Measurements from ENCODE around the gene PTRH1.

PTRH1 gene

GRCh38 chr9:127697575-127697974 lies 17.9 kb downstream of the PTRH1 start:
- no peak for DNase-seq (ENCODE audit: low read depth, low spot score)

GRCh38 chr9:127694890-127695720 lies 20.4 kb downstream of the PTRH1 start:
- DNase-seq (ENCODE audit: low read depth, low spot score) = no peak

DNA sequence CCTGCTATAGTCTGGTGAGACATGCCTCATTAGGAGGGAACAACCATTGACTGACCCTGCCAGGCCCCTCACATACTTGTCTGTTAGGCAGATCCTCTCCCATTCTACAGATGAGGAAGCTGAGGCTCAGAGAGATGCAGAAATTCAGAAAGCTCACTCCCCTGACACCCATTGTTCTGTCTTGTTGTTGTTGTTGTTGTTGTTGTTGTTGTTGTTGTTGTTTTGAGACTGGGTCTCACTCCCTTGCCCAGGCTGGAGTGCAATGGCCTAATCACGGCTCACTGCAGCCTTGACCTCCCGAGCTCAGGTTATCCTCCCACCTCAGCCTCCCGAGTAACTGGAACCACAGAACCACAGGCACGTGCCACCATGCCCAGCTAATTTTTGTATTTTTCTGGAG lies 21.8 kb downstream of the PTRH1 start:
- DNase-seq (ENCODE audit: low read depth, low spot score) = no peak

DNA sequence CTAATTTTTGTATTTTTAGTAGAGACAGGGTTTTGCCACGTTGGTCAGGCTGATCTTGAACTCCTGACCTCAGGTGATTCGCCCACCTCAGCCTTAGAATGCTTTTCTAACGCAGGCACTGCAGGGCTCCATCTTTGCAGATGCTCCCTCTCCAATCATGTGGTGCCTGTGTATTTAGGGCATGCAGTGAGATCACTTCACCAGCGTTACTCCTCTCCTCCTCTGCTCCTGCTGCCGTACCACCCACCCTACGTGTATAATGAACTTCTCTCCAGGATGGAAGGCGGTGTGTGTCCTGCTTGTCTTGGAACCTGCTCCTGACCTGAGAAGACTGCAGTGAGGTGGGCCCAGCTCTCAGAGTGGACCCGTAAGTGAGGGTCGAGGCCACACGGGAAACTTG lies 22.3 kb downstream of the PTRH1 start:
- DNase-seq (ENCODE audit: low read depth, low spot score) = no peak

- DNase-seq (ENCODE audit: low read depth, low spot score) = no peak
These were observed 23.4 kb downstream of the PTRH1 start for GRCh38 chr9:127692071-127692470.

- DNase-seq (ENCODE audit: low read depth, low spot score) = no peak
These were observed 24.7 kb downstream of the PTRH1 start for GRCh38 chr9:127690735-127691134.

GRCh38 chr9:127689329-127690000 lies 26.0 kb downstream of the PTRH1 start:
- no peak for DNase-seq (ENCODE audit: low read depth, low spot score)

DNA sequence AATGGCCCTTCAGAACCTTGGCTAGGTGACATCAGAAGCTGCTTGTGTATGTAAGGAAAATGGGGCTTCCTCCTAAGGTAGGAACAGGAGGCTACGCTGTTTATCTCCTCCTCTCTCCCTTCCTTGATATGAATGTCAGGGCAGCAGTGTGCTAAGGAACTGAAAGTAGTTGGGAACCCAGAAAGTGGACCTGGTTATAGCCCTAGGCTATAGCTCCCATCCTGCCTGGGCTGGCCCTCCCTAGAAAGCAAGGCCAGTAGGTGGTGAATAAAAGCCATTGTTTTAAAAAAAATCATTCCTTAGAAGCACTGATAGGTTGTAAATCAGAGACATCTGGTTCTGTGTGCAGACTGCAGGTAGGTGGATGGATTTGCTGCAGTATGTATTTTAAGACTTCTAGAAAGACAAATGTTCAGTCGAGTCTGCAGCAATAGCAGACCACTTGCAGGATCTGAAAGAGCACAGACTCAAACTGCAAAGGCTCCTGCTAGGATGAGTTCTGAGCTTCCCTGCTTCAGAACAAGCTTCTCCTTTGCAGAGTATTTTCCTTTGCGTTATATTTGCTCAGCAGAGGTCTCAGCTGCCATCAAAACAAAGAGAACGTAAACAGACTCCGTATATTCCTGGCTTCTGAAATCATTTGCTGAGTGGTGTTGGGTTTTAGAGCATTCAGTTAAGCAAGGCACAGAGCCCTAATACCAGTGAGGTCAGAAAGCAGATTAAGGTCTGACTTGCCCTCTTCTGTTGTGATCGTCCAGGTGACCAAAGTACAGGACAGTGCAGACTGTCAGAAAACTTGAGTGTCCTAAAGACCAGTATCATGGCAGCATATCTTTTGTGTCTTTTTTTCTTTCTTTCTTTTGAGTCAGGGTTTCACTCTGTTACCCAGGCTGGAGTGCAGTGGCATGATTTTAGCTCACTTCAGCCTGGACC lies 28.7 kb downstream of the PTRH1 start:
- DNase-seq (ENCODE audit: low read depth, low spot score) = no peak

DNA sequence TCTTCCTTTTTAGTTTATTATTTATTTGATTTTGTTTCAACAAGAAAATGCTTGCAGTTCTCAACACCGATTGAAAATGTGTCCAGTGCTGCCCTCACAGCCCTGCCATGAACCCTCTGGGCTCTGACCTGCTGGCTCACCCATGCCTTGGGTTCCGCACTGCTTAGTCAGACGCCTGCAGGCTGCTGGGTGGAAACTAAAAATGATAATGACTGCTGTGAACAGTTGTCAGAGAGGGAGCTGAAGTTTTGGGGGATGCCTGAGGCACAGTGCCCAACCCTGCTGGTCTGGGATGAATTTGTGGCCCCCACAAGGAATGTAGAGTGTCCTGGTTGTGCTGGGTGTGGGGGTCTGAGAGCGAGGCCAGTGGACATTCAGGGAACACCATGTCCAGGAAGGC lies 30.9 kb downstream of the PTRH1 start:
- no peak for DNase-seq (ENCODE audit: low read depth, low spot score)

- no peak for DNase-seq (ENCODE audit: low read depth, low spot score)
These were observed 31.7 kb downstream of the PTRH1 start for GRCh38 chr9:127683723-127684122.

DNA sequence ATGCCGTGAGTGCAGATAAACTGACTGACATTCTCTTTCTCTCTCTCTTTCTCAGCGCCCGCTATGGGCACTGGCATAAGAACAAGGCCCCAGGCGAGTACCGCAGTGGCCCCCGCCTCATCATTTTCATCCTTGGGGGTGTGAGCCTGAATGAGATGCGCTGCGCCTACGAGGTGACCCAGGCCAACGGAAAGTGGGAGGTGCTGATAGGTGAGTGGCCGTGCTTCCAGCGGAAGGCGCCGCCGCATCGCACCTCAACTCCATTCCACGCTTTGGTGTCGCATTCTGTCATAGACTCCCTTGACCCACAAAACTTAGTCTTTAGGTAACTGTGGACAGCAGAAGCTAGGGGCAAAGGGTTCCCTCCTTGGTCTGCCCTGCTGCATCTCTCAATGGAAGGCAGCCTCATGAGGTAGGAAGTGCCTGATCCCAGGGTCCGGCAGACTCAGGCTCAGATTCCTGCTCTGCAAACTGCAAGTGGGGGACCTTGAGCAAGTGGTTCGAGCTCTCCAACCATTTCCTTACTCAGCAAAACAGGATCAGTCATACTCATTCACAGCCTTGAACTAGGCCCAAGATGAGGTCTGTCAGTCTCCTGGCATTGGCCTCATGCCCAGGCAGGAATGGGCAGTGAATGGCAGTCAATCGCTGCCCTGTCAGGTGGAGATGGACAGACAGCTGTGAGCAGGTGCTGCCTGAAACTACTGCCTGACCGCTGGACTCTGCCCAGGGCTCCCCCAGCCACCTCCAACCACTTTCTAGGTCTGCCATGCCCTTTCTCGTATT lies 32.9 kb downstream of the PTRH1 start:
- no peak for DNase-seq (ENCODE audit: low read depth, low spot score)

- DNase-seq (ENCODE audit: low read depth, low spot score) = no peak
These were observed 34.6 kb downstream of the PTRH1 start for GRCh38 chr9:127680846-127681245.

DNA sequence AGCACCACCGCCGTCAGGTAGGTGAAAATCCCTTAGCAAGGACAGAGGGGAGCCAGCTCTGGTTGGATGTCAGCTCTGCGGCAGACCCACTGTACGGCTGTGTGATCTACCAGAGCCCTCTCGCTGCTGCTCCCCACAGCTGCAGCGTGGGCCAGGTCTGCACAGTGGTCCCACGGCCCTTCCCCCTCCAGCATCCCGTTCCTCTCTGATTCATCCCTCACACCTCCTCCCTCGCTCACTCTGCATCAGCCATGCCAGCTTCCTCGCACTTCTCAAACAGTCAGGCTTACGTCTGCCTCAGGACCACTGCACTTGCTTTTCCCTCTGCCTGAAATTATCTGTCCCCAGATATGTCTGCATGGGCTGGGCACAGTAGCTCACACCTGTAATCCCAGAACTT lies 35.2 kb downstream of the PTRH1 start:
- DNase-seq (ENCODE audit: low read depth, low spot score) = no peak

DNA sequence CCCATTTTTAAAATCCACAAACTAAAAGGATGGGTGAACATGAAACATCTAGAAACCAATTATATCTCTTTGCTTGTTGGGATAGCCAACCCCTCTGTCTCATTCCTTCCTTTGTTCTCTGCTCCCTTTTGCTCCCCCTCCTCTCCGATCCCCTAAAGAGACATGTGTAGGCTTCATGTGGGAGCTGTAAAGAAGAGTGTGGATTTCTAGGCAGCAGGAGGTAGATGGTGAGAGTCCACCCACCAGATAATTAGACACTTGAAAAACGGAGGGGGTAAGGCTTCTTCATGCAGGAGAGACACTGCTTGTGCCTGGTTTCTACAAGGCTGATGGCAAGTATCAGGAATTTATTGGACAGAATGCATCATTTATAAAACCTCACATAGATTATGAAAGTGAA lies 36.0 kb downstream of the PTRH1 start:
- no peak for DNase-seq (ENCODE audit: low read depth, low spot score)

- DNase-seq (ENCODE audit: low read depth, low spot score) = no peak
These were observed 38.8 kb downstream of the PTRH1 start for GRCh38 chr9:127676638-127677037.

GRCh38 chr9:127673234-127673633 lies 42.2 kb downstream of the PTRH1 start:
- DNase-seq (ENCODE audit: low read depth, low spot score) = no peak

GRCh38 chr9:127667906-127668305 lies 47.6 kb downstream of the PTRH1 start:
- DNase-seq (ENCODE audit: low read depth, low spot score) = no peak

DNA sequence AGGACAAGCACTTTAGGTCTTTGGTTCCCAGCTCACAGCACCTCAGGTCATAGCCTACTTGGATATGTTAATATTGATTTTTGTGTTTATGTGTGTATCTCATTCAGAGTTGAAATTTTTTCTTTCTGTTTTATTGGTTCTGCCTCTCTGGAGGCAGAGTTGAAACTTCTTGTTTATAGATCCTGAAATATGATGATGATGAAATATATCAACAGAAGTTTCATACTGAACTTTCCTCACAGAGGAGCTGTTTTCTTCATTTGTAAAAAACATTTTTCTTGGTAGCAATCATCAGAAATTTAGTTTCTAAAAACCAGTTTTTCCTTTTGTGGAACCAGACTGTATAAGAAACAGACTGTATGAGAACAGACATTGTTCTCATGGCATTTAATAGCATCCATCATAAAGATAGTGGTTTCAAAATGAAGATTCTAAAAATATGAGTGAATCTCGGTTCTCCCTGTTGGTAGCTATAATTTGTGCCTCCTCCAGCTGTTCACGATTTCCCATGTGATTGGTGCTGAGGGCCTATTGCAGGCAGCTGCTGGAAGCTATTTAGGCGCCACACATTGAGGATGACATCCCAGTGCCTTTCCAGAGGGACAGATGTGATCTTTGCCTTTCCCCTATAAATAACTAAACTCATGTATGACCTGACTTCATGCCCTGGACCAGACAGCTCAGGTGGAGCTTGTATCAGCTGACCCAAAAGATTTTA lies 48.2 kb downstream of the PTRH1 start:
- DNase-seq (ENCODE audit: low read depth, low spot score) = no peak

GRCh38 chr9:127664678-127665507 lies 50.6 kb downstream of the PTRH1 start:
- DNase-seq (ENCODE audit: low read depth, low spot score) = no peak

- no peak for DNase-seq (ENCODE audit: low read depth, low spot score)
These were observed 51.2 kb downstream of the PTRH1 start for GRCh38 chr9:127664324-127664677.
